Measurements from ENCODE around the gene GATM. TPM values are rescaled to one million over a fixed set of nuclear protein-coding genes. Genes with fewer than 3 reads are reported as not detected.

Gene GATM, protein sequence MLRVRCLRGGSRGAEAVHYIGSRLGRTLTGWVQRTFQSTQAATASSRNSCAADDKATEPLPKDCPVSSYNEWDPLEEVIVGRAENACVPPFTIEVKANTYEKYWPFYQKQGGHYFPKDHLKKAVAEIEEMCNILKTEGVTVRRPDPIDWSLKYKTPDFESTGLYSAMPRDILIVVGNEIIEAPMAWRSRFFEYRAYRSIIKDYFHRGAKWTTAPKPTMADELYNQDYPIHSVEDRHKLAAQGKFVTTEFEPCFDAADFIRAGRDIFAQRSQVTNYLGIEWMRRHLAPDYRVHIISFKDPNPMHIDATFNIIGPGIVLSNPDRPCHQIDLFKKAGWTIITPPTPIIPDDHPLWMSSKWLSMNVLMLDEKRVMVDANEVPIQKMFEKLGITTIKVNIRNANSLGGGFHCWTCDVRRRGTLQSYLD
- total RNA-seq (under 1 TPM; 0.55 to 0.70 TPM), total RNA-seq (0.40 to 4.3 (median 1.3) reads per million in 172 experiments)
- 0.73 TPM for polyA plus RNA-seq (2013, experiment 1 of 2)
- polyA plus RNA-seq (2013, experiment 2 of 2), result 8.3 TPM

DNA sequence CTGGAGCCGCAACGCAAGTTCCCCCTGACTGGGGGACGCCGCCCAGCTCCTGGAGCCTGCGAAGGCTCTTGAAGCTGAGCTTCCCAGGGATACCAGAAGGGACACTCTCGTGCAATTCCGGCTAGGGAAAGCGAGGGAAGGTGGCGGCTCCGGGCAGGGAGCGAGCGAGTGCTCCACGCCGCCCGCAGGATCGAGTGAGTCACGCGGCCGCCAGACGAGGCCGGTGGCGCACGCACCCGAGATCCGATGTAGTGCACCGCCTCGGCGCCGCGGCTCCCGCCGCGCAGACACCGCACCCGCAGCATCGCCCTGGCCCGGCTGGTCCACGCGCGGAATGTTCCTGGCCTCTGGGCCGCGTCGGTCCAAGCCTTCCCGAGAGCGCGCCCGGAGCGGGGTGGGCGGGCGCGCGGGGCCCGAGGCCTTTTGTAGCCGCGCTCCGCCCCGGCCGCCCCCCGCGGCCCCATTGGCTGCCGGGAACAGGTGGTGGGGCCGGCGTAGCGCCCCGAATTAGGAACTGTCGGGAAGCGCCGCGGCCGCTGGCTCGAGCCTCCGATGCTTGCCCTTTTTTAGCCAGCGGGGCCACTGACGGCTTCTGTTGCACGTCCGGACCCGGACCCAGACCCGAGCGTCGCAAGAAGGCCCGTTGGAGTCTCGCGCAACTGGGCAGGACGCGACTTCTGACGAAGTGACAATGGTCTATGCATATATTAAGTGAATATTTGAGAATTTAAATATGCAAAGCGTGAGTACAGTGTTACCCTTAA is at the start of gene GATM:
GATM (minus strand) TSS at position 396 of the 764 bp plus-strand sequence; CDS start at position 305, 91 bp downstream.
- Mint-ChIP-seq H3K9me3 (no peaks in the 10 kb centered on the region), H3K36me3 (ENCODE audit: low read depth) (no peaks in the 10 kb centered on the region), H3K4me3 (peak within 1 kb of the TSS; percentile 81), H3K4me1 (ENCODE audit: low read depth) (peaks cover 29% of the 10 kb centered on the region), H3K27ac (no peak within 1 kb of the TSS), H3K27me3 (peaks cover 60% of the 10 kb centered on the region)
- ATAC-seq (ENCODE audit: poor library complexity) (peak; percentile 73), DNase-seq (peak in 10 of 14 experiments; percentile 9 to 68 (median 36))
- intact Hi-C loops (cut with DNase I, micrococcal nuclease), result no loop called here
- CTCF ChIA-PET, result no interaction called here
- Histone ChIP-seq H3K27ac (ENCODE audit: low read depth in 1 of 2, low read length in 2 of 2) (no peak within 1 kb of the TSS), H3K36me3 (ENCODE audit: insufficient read depth, low read length) (no peaks in the 10 kb centered on the region), H3K9me3 (ENCODE audit: control insufficient read depth in 1 of 2, insufficient read depth in 1 of 2, low read length in 2 of 2) (peaks cover 0 to 7% of the 10 kb centered on the region in 2 experiments), H3K4me3 (ENCODE audit: low read length) (peak within 1 kb of the TSS; percentile 47), H3K27me3 (ENCODE audit: control insufficient read depth in 1 of 2, insufficient read depth in 2 of 2, low read length in 2 of 2) (peaks cover 36 to 70% of the 10 kb centered on the region in 2 experiments), H3K4me1 (ENCODE audit: insufficient read depth, low read length) (peaks cover 16% of the 10 kb centered on the region)
- POLR2A ChIA-PET, result interaction anchor here (1.2 to 1.9 kb wide), 2 partner anchors 24 to 178 kb away, joined by 3 to 9 read pairs; a partner anchor contains a TSS
- TF ChIP-seq, protein P1, sequence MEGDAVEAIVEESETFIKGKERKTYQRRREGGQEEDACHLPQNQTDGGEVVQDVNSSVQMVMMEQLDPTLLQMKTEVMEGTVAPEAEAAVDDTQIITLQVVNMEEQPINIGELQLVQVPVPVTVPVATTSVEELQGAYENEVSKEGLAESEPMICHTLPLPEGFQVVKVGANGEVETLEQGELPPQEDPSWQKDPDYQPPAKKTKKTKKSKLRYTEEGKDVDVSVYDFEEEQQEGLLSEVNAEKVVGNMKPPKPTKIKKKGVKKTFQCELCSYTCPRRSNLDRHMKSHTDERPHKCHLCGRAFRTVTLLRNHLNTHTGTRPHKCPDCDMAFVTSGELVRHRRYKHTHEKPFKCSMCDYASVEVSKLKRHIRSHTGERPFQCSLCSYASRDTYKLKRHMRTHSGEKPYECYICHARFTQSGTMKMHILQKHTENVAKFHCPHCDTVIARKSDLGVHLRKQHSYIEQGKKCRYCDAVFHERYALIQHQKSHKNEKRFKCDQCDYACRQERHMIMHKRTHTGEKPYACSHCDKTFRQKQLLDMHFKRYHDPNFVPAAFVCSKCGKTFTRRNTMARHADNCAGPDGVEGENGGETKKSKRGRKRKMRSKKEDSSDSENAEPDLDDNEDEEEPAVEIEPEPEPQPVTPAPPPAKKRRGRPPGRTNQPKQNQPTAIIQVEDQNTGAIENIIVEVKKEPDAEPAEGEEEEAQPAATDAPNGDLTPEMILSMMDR (IDR thresholded peaks at IDR 0.05), result no peak

GRCh38 chr15:45427085-45427484 is 48.7 kb upstream of the GATM start:
- Histone ChIP-seq H3K4me1 (ENCODE audit: insufficient read depth, low read length) (peaks cover 10% of the 10 kb centered on the region), H3K27me3 (ENCODE audit: control insufficient read depth in 1 of 2, insufficient read depth in 2 of 2, low read length in 2 of 2) (peaks cover 0 to 6% of the 10 kb centered on the region in 2 experiments), H3K27ac (ENCODE audit: low read depth in 1 of 2, low read length in 2 of 2) (no peak overlapping the region), H3K36me3 (ENCODE audit: insufficient read depth, low read length) (peaks cover 2% of the 10 kb centered on the region), H3K4me3 (ENCODE audit: low read length) (no peak overlapping the region), H3K9me3 (ENCODE audit: control insufficient read depth in 1 of 2, insufficient read depth in 1 of 2, low read length in 2 of 2) (no peaks in the 10 kb centered on the region)
- Mint-ChIP-seq H3K9me3 (no peaks in the 10 kb centered on the region), H3K4me1 (ENCODE audit: low read depth) (no peaks in the 10 kb centered on the region), H3K27me3 (peaks cover 3% of the 10 kb centered on the region), H3K36me3 (ENCODE audit: low read depth) (peaks cover 7% of the 10 kb centered on the region), H3K4me3 (no peak overlapping the region), H3K27ac (no peak overlapping the region)
- DNase-seq, result no peak
- intact Hi-C loops (cut with DNase I, micrococcal nuclease), result loop anchor here in 1 of 2 experiments (5.0 kb wide), 1 partner anchor 45 kb away; no protein-coding TSS in a partner anchor
- TF ChIP-seq, protein P1 (IDR thresholded peaks at IDR 0.05), result no peak
- no peak for ATAC-seq (ENCODE audit: poor library complexity)
- ChIA-PET CTCF (interaction anchor here (0.8 to 1.0 kb wide), 2 partner anchors 31 to 223 kb away, joined by 3 to 4 read pairs; no protein-coding TSS in a partner anchor), POLR2A (no interaction called here)

DNA sequence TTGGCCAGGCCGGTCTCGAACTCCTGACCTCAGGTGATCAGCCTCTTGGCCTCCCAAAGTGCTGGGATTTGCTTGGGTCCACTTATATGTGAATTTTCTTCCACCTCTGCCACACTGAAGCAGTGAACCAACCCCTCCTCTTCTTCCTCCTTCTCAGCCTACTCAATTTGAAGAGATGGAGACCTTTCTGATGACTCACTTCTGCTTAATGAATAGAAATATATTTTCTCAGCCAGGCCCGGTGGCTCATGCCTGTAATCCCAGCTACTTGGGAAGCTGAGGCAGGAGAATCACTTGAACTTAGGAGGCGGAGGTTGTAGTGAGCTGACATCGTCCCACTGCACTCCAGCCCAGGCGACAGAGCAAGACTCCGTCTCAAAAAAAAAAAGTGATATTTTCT is 46.8 kb upstream of the GATM start:
- ChIA-PET POLR2A (no interaction called here), CTCF (interaction anchor here (1.2 kb wide), 1 partner anchor 33 kb away, joined by 5 read pairs; no protein-coding TSS in a partner anchor)
- Mint-ChIP-seq H3K27ac (no peak overlapping the region), H3K36me3 (ENCODE audit: low read depth) (peaks cover 18% of the 10 kb centered on the region), H3K9me3 (no peaks in the 10 kb centered on the region), H3K27me3 (no peaks in the 10 kb centered on the region), H3K4me3 (no peak overlapping the region), H3K4me1 (ENCODE audit: low read depth) (no peaks in the 10 kb centered on the region)
- TF ChIP-seq, protein P1 (IDR thresholded peaks at IDR 0.05), result no peak
- Histone ChIP-seq H3K27ac (ENCODE audit: low read depth in 1 of 2, low read length in 2 of 2) (no peak overlapping the region), H3K36me3 (ENCODE audit: insufficient read depth, low read length) (peaks cover 19% of the 10 kb centered on the region), H3K9me3 (ENCODE audit: control insufficient read depth in 1 of 2, insufficient read depth in 1 of 2, low read length in 2 of 2) (no peaks in the 10 kb centered on the region), H3K4me1 (ENCODE audit: insufficient read depth, low read length) (peaks cover 3% of the 10 kb centered on the region), H3K27me3 (ENCODE audit: control insufficient read depth in 1 of 2, insufficient read depth in 2 of 2, low read length in 2 of 2) (no peaks in the 10 kb centered on the region), H3K4me3 (ENCODE audit: low read length) (no peak overlapping the region)
- DNase-seq (no peak), ATAC-seq (ENCODE audit: poor library complexity) (no peak)
- intact Hi-C loops (cut with DNase I, micrococcal nuclease), result loop anchor here in 1 of 2 experiments (5.0 kb wide), 1 partner anchor 47 kb away; no protein-coding TSS in a partner anchor
